H54 (cell line): ENCODE data around the gene CIZ1.
"Not testable (repeated sequence)": the region's sequence is repeated elsewhere in the genome, so short reads cannot be mapped to it uniquely, and the experiment has no call there.

ENCODE experiments used
- DNase-seq: peaks from one replicate; pipeline ENCODE4 v3.0.0; 2011; ENCODE audit warnings: low spot score, mixed read lengths; ENCODE audit not compliant: insufficient read length
- FAIRE-seq: peaks from 3 replicates; lab custom pipeline; 2011; peaks lifted over from hg19 to GRCh38; lab: Jason Lieb, UNC
- POLR2A ChIP-seq: IDR thresholded peaks from 2 replicates; pipeline ENCODE4 v1.6.1; 2011; ENCODE audit warnings: low read depth, mild to moderate bottlenecking, low read length

Gene CIZ1

GRCh38 chr9:128190516-128191405 lies 611 bp downstream of the CIZ1 start:
- DNase-seq (no peak), FAIRE-seq (no peak)
- TF ChIP-seq POLR2A: no peak

- no peak for TF ChIP-seq POLR2A
- FAIRE-seq (no peak), DNase-seq (no peak)
These were observed 1.4 kb downstream of the CIZ1 start for GRCh38 chr9:128190013-128190412.

GRCh38 chr9:128188209-128188608 lies 3.2 kb downstream of the CIZ1 start:
- FAIRE-seq (no peak), DNase-seq (no peak)
- TF ChIP-seq POLR2A: no peak

- DNase-seq (no peak), FAIRE-seq (no peak)
- no peak for TF ChIP-seq POLR2A
These were observed 4.0 kb downstream of the CIZ1 start for GRCh38 chr9:128187361-128187760.

- FAIRE-seq (no peak), DNase-seq (no peak)
- TF ChIP-seq POLR2A: no peak
These were observed 5.1 kb downstream of the CIZ1 start for GRCh38 chr9:128185979-128186965.

GRCh38 chr9:128182893-128183588 lies 8.3 kb downstream of the CIZ1 start:
- TF ChIP-seq POLR2A: no peak
- DNase-seq: no peak
- FAIRE-seq: no peak

GRCh38 chr9:128181480-128181879 lies 9.9 kb downstream of the CIZ1 start:
- FAIRE-seq, DNase-seq: not testable (repeated sequence)

GRCh38 chr9:128180447-128180846 lies 10.9 kb downstream of the CIZ1 start:
- no peak for TF ChIP-seq POLR2A
- FAIRE-seq: no peak
- DNase-seq: no peak

GRCh38 chr9:128180001-128180400 lies 11.4 kb downstream of the CIZ1 start:
- no peak for FAIRE-seq
- no peak for TF ChIP-seq POLR2A
- DNase-seq: no peak

GRCh38 chr9:128178806-128179431 lies 12.5 kb downstream of the CIZ1 start:
- DNase-seq (no peak), FAIRE-seq (no peak)
- TF ChIP-seq POLR2A: no peak

GRCh38 chr9:128175726-128176125 lies 15.6 kb downstream of the CIZ1 start:
- TF ChIP-seq POLR2A: no peak
- no peak for DNase-seq
- no peak for FAIRE-seq

GRCh38 chr9:128175102-128175563 lies 16.2 kb downstream of the CIZ1 start:
- FAIRE-seq (no peak), DNase-seq (no peak)
- no peak for TF ChIP-seq POLR2A

- FAIRE-seq (no peak), DNase-seq (no peak)
- TF ChIP-seq POLR2A: no peak
These were observed 17.3 kb downstream of the CIZ1 start for GRCh38 chr9:128174062-128174461.
